ENCODE data around the gene TENM4. TPM values are rescaled to one million over a fixed set of nuclear protein-coding genes. Genes with fewer than 3 reads are reported as not detected.

The TENM4 gene
- polyA plus RNA-seq, 3 donors: 0.31 to 1.7 TPM; not detected in 1

- H3K4me3 Mint-ChIP-seq: no peak overlapping the region
- WGBS (ENCODE audit: insufficient coverage): no CpG with 5 or more reads among the region's 1 CpG
Observed at GRCh38 chr11:78615724-78616123, 825.1 kb downstream of the TENM4 start.

GRCh38 chr11:78613378-78613813, 827.4 kb downstream of the TENM4 start:
- H3K9me3 ChIP-seq (replicated peaks in 1 of 2; ENCODE audit: control insufficient read depth in 1 of 2, insufficient read depth in 1 of 2, low read length in 2 of 2): peaks cover 0 to 7% of the 10 kb centered on the region in 2 donors
- H3K27me3 ChIP-seq (ENCODE audit: control insufficient read depth in 2 of 2, insufficient read depth in 2 of 2, low read length in 2 of 2): no peaks in the 10 kb centered on the region
- H4K20me1 ChIP-seq (ENCODE audit: insufficient read depth, low read length): no peaks in the 10 kb centered on the region
- H3K27ac Mint-ChIP-seq: no peak overlapping the region
- 95% methylated on average over 4 of the region's 5 CpGs for WGBS (ENCODE audit: insufficient coverage)
- TF ChIP-seq CTCF (IDR thresholded peaks at IDR 0.05): no peak
- peaks cover 5 to 14% (median 8%) of the 10 kb centered on the region in 7 donors for H3K9me3 Mint-ChIP-seq
- H3K4me3 ChIP-seq (replicated peaks in 1 of 3; ENCODE audit: low read depth in 2 of 3, low read length in 3 of 3): no peak overlapping the region
- no peaks in the 10 kb centered on the region for H3K36me3 ChIP-seq (replicated peaks in 1 of 2; ENCODE audit: control insufficient read depth in 1 of 2, insufficient read depth in 2 of 2, low read length in 2 of 2)
- H3K4me1 Mint-ChIP-seq: no peaks in the 10 kb centered on the region
- no peaks in the 10 kb centered on the region for H3K36me3 Mint-ChIP-seq
- no peak overlapping the region for H3K27ac ChIP-seq (ENCODE audit: low read depth in 1 of 2, low read length in 2 of 2)
- intact Hi-C loops (cut with micrococcal nuclease): no loop called here
- no peak for DNase-seq
- H3K4me3 Mint-ChIP-seq: no peak overlapping the region
- H3K4me2 ChIP-seq (replicated peaks; ENCODE audit: extremely low read depth, low read length, poor library complexity, severe bottlenecking): no peak overlapping the region
- no peak overlapping the region for H3K9ac ChIP-seq (ENCODE audit: insufficient read depth, low read length, poor library complexity, severe bottlenecking)
- peaks cover 1 to 5% (median 5%) of the 10 kb centered on the region in 3 donors for H3K27me3 Mint-ChIP-seq (ENCODE audit: low read depth in 3 of 3)
- no peaks in the 10 kb centered on the region for H3K4me1 ChIP-seq (ENCODE audit: control insufficient read depth in 1 of 2, insufficient read depth in 2 of 2, low read length in 2 of 2)
- H3K79me2 ChIP-seq (ENCODE audit: insufficient read depth, low read length): no peaks in the 10 kb centered on the region
- H2AFZ ChIP-seq (ENCODE audit: insufficient read depth, low read depth, low read length, poor library complexity, severe bottlenecking): no peak overlapping the region

More at GRCh38 chr11:78615724-78616123, 825.1 kb downstream of the TENM4 start:
- no peaks in the 10 kb centered on the region for H3K79me2 ChIP-seq (ENCODE audit: insufficient read depth, low read length)
- no peaks in the 10 kb centered on the region for H4K20me1 ChIP-seq (ENCODE audit: insufficient read depth, low read length)
- H3K4me1 ChIP-seq (ENCODE audit: control insufficient read depth in 1 of 2, insufficient read depth in 2 of 2, low read length in 2 of 2): no peaks in the 10 kb centered on the region
- no peaks in the 10 kb centered on the region for H3K4me1 Mint-ChIP-seq
- H3K27ac Mint-ChIP-seq: no peak overlapping the region
- H3K9me3 Mint-ChIP-seq: peaks cover 16 to 24% (median 19%) of the 10 kb centered on the region in 7 donors
- no peak overlapping the region for H3K9ac ChIP-seq (ENCODE audit: insufficient read depth, low read length, poor library complexity, severe bottlenecking)
- peaks cover 5 to 19% of the 10 kb centered on the region in 2 donors for H3K9me3 ChIP-seq (replicated peaks in 1 of 2; ENCODE audit: control insufficient read depth in 1 of 2, insufficient read depth in 1 of 2, low read length in 2 of 2)
- H3K27me3 ChIP-seq (ENCODE audit: control insufficient read depth in 2 of 2, insufficient read depth in 2 of 2, low read length in 2 of 2): no peaks in the 10 kb centered on the region
- no peak for TF ChIP-seq CTCF (IDR thresholded peaks at IDR 0.05)
- H3K36me3 Mint-ChIP-seq: no peaks in the 10 kb centered on the region
- H3K36me3 ChIP-seq (replicated peaks in 1 of 2; ENCODE audit: control insufficient read depth in 1 of 2, insufficient read depth in 2 of 2, low read length in 2 of 2): no peaks in the 10 kb centered on the region
- peaks cover 2 to 6% (median 5%) of the 10 kb centered on the region in 3 donors for H3K27me3 Mint-ChIP-seq (ENCODE audit: low read depth in 3 of 3)
- no peak overlapping the region for H2AFZ ChIP-seq (ENCODE audit: insufficient read depth, low read depth, low read length, poor library complexity, severe bottlenecking)
- no peak overlapping the region for H3K4me3 ChIP-seq (replicated peaks in 1 of 3; ENCODE audit: low read depth in 2 of 3, low read length in 3 of 3)
- H3K4me2 ChIP-seq (replicated peaks; ENCODE audit: extremely low read depth, low read length, poor library complexity, severe bottlenecking): no peak overlapping the region
- no peak for DNase-seq
- no peak overlapping the region for H3K27ac ChIP-seq (ENCODE audit: low read depth in 1 of 2, low read length in 2 of 2)
- intact Hi-C loops (cut with micrococcal nuclease): no loop called here

Measured in CD14-positive monocyte (primary cell).